ENCODE data around the gene RAC3. TPM values are rescaled to one million over a fixed set of nuclear protein-coding genes. Genes with fewer than 3 reads are reported as not detected.
A peak's percentile ranks its signal among the peaks of the same experiment; 100 is the strongest.

Gene RAC3
- total and polyA plus RNA-seq, 4 donors, result 51.7 to 214 (median 135) TPM

DNA sequence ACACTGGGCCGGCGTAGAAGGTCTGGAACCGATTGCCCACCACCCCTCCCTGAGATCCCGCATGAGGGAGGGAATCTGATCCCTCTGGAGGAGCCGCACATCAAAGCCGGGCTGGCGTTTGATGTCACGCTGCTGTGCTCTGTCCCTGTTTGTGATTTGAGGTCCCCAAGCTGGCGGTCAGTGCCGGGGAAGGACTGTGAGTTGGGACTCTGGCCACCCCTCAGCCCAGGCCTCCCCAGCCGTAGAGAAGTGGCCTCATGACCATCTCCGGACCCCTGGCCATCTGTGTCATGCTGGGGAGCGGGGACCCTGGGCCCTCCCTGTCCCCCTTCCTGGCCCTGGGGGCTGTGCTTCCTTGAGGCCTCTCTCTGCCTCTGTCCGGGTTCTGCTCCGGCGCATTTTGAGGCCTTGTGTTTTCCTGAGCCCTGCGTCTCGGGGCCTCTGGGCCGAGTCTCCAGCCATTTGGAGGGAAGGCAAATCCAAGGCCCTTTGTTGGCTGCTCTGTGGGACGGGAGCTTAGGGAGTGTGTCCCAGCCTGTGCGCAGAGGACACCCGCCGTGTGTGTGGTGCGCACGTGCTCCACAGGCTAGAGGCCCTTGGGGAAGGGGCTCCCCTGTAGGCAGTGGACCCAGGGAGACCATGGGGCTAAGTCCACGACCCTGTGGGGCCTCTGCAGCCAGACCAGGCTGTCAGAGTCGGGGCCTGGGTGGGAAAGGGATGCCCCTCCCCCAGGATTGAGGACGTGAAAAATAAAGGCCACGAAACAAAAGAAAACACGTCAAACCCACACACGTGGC lies 39.0 kb upstream of the RAC3 start:
- H3K27ac ChIP-seq (ENCODE audit: low read depth, low read length), result peak overlapping the region; percentile 65
- H3K36me3 ChIP-seq (ENCODE audit: control insufficient read depth, insufficient read depth, low read length), result peaks cover 91% of the 10 kb centered on the region

DNA sequence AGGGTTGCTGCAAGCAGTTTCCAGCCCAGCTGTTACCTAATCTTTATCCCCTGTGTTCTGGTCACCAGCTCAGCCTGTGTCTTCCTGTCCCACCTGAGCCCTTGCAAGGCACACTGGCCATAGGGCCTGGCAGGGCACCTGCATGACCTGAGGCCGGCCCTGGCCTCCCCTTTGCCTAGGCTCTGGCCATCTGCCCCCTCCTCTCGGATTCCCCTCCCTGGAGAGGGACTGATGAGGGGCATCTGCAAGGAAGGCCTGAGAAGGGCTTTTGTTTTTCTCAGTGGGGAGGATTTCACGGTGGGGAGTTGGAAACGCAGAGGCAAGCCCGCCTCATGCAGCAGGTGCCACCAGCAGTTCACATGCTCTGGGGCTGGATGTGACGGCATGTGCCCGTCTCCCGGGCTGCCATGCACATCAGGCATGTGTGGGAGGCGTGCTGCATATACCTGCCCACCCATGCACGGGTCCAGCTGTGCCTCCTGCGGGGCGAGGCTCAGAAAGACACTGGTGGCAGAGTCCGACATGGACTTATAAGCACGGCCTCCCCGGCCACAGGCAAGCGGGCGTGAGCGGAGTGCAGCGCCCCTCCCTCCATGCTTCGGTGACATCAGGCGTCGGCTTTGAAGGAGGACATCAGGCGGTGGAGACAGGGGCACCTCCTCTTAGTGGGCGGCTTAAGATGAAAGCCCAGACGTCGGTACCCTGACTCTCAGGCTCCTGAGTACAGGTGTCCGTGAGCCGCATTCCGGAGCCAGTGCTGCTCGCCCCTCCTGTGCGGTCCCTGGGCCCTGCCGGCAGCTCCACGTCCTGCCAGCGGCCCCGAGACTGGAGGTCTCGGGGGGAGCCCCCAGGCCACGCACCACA lies 37.5 kb upstream of the RAC3 start:
- 79% methylated on average over 36 of the region's 37 CpGs for WGBS (ENCODE audit: insufficient coverage)
- Histone ChIP-seq H3K9me3 (ENCODE audit: control insufficient read depth, insufficient read depth, low read length) (no peaks in the 10 kb centered on the region), H3K4me1 (ENCODE audit: control insufficient read depth, insufficient read depth, low read length) (peaks cover 62% of the 10 kb centered on the region), H3K27me3 (ENCODE audit: control insufficient read depth, insufficient read depth, low read length) (no peaks in the 10 kb centered on the region), H3K36me3 (ENCODE audit: control insufficient read depth, insufficient read depth, low read length) (peaks cover 85% of the 10 kb centered on the region), H3K4me3 (ENCODE audit: low read depth, low read length) (no peak overlapping the region), H3K27ac (ENCODE audit: low read depth, low read length) (no peak overlapping the region)
- no peak for DNase-seq (ENCODE audit: low read depth in 4 of 6, low spot score in 6 of 6)

More for the DNA sequence above, 39.0 kb upstream of the RAC3 start:
- 53% methylated on average over 29 of the region's 31 CpGs for WGBS (ENCODE audit: insufficient coverage)
- Histone ChIP-seq H3K9me3 (ENCODE audit: control insufficient read depth, insufficient read depth, low read length) (no peaks in the 10 kb centered on the region), H3K4me1 (ENCODE audit: control insufficient read depth, insufficient read depth, low read length) (peaks cover 62% of the 10 kb centered on the region), H3K4me3 (ENCODE audit: low read depth, low read length) (no peak overlapping the region), H3K27me3 (ENCODE audit: control insufficient read depth, insufficient read depth, low read length) (no peaks in the 10 kb centered on the region)
- DNase-seq (ENCODE audit: low read depth in 4 of 6, low spot score in 6 of 6), result no peak

GRCh38 chr17:81994593-81995462 lies 36.6 kb upstream of the RAC3 start:
- DNase-seq (ENCODE audit: low read depth in 4 of 6, low spot score in 6 of 6), result peak in 1 of 6 donors; percentile 52
- Histone ChIP-seq H3K4me1 (ENCODE audit: control insufficient read depth, insufficient read depth, low read length) (peaks cover 63% of the 10 kb centered on the region), H3K27ac (ENCODE audit: low read depth, low read length) (peak overlapping the region; percentile 57), H3K4me3 (ENCODE audit: low read depth, low read length) (no peak overlapping the region), H3K9me3 (ENCODE audit: control insufficient read depth, insufficient read depth, low read length) (no peaks in the 10 kb centered on the region), H3K27me3 (ENCODE audit: control insufficient read depth, insufficient read depth, low read length) (no peaks in the 10 kb centered on the region), H3K36me3 (ENCODE audit: control insufficient read depth, insufficient read depth, low read length) (peaks cover 84% of the 10 kb centered on the region)
- WGBS (ENCODE audit: insufficient coverage), result 47% methylated on average over 33 of the region's 39 CpGs

- no peak overlapping the region for H3K4me3 ChIP-seq (ENCODE audit: low read depth, low read length)
- peaks cover 84% of the 10 kb centered on the region for H3K36me3 ChIP-seq (ENCODE audit: control insufficient read depth, insufficient read depth, low read length)
- WGBS (ENCODE audit: insufficient coverage), result 86% methylated on average over 28 of the region's 29 CpGs
- H3K27ac ChIP-seq (ENCODE audit: low read depth, low read length), result peak overlapping the region; percentile 35
- DNase-seq (ENCODE audit: low read depth in 4 of 6, low spot score in 6 of 6), result no peak
- no peaks in the 10 kb centered on the region for H3K9me3 ChIP-seq (ENCODE audit: control insufficient read depth, insufficient read depth, low read length)
- no peaks in the 10 kb centered on the region for H3K27me3 ChIP-seq (ENCODE audit: control insufficient read depth, insufficient read depth, low read length)
- peaks cover 66% of the 10 kb centered on the region for H3K4me1 ChIP-seq (ENCODE audit: control insufficient read depth, insufficient read depth, low read length)
Observed at GRCh38 chr17:81995463-81996231, 35.8 kb upstream of the RAC3 start.

- H3K27ac ChIP-seq (ENCODE audit: low read depth, low read length), result no peak overlapping the region
- H3K4me3 ChIP-seq (ENCODE audit: low read depth, low read length), result no peak overlapping the region
- no peak for DNase-seq (ENCODE audit: low read depth in 4 of 6, low spot score in 6 of 6)
- 88% methylated on average over 26 of the region's 28 CpGs for WGBS (ENCODE audit: insufficient coverage)
- peaks cover 84% of the 10 kb centered on the region for H3K36me3 ChIP-seq (ENCODE audit: control insufficient read depth, insufficient read depth, low read length)
- no peaks in the 10 kb centered on the region for H3K27me3 ChIP-seq (ENCODE audit: control insufficient read depth, insufficient read depth, low read length)
- H3K4me1 ChIP-seq (ENCODE audit: control insufficient read depth, insufficient read depth, low read length), result peaks cover 66% of the 10 kb centered on the region
- H3K9me3 ChIP-seq (ENCODE audit: control insufficient read depth, insufficient read depth, low read length), result no peaks in the 10 kb centered on the region
Observed at GRCh38 chr17:81996232-81996756, 35.2 kb upstream of the RAC3 start.

DNA sequence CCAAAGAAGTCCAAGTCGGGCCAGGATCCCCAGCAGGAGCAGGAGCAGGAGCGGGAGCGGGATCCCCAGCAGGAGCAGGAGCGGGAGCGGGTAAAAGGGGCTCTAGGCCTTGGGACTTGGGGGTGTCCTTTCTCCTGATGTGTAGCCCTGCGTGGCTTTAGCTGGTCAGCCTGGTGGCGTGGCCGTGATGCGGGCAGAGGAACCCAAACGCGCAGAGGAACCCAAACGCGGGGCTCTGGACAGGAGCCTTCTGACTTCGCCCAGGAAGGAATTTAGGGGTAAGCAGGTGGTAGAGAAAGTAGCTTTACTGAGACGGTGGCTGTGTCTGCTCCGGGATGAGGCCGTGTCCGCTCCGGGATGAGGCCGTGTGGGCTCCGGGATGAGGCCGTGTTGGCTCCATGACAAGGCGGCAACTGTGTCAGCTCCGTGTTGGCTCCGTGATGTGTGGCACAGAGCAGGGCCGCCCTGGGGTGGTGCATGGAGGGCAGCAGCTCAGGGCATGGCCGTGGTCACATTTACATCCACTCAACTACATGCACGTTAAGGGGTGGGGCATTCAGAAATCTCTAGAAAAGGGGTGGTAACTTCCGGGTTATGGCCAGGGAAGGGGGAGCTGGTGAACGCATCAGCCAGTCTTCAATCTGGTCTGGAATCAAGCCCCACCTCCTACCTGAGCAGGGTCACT lies 34.6 kb upstream of the RAC3 start:
- no peak overlapping the region for H3K27ac ChIP-seq (ENCODE audit: low read depth, low read length)
- no peaks in the 10 kb centered on the region for H3K27me3 ChIP-seq (ENCODE audit: control insufficient read depth, insufficient read depth, low read length)
- no peak overlapping the region for H3K4me3 ChIP-seq (ENCODE audit: low read depth, low read length)
- WGBS (ENCODE audit: insufficient coverage), result 94% methylated on average over 20 of the region's 30 CpGs
- peaks cover 82% of the 10 kb centered on the region for H3K36me3 ChIP-seq (ENCODE audit: control insufficient read depth, insufficient read depth, low read length)
- H3K4me1 ChIP-seq (ENCODE audit: control insufficient read depth, insufficient read depth, low read length), result peaks cover 65% of the 10 kb centered on the region
- H3K9me3 ChIP-seq (ENCODE audit: control insufficient read depth, insufficient read depth, low read length), result no peaks in the 10 kb centered on the region
- no peak for DNase-seq (ENCODE audit: low read depth in 4 of 6, low spot score in 6 of 6)

GRCh38 chr17:81998212-81998611 lies 33.3 kb upstream of the RAC3 start:
- DNase-seq (ENCODE audit: low read depth in 4 of 6, low spot score in 6 of 6), result no peak
- no peak overlapping the region for H3K27ac ChIP-seq (ENCODE audit: low read depth, low read length)
- H3K36me3 ChIP-seq (ENCODE audit: control insufficient read depth, insufficient read depth, low read length), result peaks cover 72% of the 10 kb centered on the region
- H3K4me1 ChIP-seq (ENCODE audit: control insufficient read depth, insufficient read depth, low read length), result peaks cover 53% of the 10 kb centered on the region
- H3K27me3 ChIP-seq (ENCODE audit: control insufficient read depth, insufficient read depth, low read length), result no peaks in the 10 kb centered on the region
- WGBS (ENCODE audit: insufficient coverage), result 83% methylated on average over 2 of the region's 7 CpGs
- H3K4me3 ChIP-seq (ENCODE audit: low read depth, low read length), result no peak overlapping the region
- H3K9me3 ChIP-seq (ENCODE audit: control insufficient read depth, insufficient read depth, low read length), result no peaks in the 10 kb centered on the region

- WGBS (ENCODE audit: insufficient coverage), result 86% methylated on average over 12 of the region's 14 CpGs
- Histone ChIP-seq H3K27ac (ENCODE audit: low read depth, low read length) (no peak overlapping the region), H3K36me3 (ENCODE audit: control insufficient read depth, insufficient read depth, low read length) (peaks cover 72% of the 10 kb centered on the region), H3K4me1 (ENCODE audit: control insufficient read depth, insufficient read depth, low read length) (peaks cover 53% of the 10 kb centered on the region), H3K27me3 (ENCODE audit: control insufficient read depth, insufficient read depth, low read length) (no peaks in the 10 kb centered on the region), H3K9me3 (ENCODE audit: control insufficient read depth, insufficient read depth, low read length) (no peaks in the 10 kb centered on the region), H3K4me3 (ENCODE audit: low read depth, low read length) (no peak overlapping the region)
- no peak for DNase-seq (ENCODE audit: low read depth in 4 of 6, low spot score in 6 of 6)
Observed at GRCh38 chr17:81998691-81999438, 32.6 kb upstream of the RAC3 start.

Data from spinal cord (tissue), 10 donors.